HG02981 (cell line): Measurements from ENCODE around the gene CCDC127.
A peak's percentile ranks its signal among the peaks of the same experiment; 100 is the strongest.
"Not testable (repeated sequence)": the region's sequence is repeated elsewhere in the genome, so short reads cannot be mapped to it uniquely, and the experiment has no call there.

Source experiments
- ATAC-seq: cut with Tn5 transposase; IDR thresholded peaks from one replicate; pipeline ENCODE4 v1.9.1; 2021; ENCODE audit warnings: mild to moderate bottlenecking, moderate library complexity; ENCODE audit not compliant: unreplicated experiment

CCDC127 gene

DNA sequence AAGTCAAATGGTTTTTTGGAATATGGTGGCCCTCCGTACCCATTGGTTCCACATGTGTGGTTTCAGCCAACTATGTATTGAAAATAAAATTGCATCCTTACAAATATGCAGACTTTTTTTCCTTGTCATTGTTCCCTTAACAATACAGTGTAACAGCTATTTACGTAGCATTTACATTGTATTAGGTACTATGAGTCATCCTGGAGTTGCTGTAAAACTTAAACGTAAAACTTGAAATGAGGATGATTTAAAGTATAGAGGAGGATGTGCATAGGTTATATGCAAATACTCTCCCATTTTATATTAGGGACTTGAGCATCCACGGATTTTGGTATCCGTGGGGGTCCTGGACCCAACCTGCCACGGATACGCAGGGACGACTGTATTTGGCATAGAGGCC is 16.5 kb upstream of the CCDC127 start:
- ATAC-seq: no peak

DNA sequence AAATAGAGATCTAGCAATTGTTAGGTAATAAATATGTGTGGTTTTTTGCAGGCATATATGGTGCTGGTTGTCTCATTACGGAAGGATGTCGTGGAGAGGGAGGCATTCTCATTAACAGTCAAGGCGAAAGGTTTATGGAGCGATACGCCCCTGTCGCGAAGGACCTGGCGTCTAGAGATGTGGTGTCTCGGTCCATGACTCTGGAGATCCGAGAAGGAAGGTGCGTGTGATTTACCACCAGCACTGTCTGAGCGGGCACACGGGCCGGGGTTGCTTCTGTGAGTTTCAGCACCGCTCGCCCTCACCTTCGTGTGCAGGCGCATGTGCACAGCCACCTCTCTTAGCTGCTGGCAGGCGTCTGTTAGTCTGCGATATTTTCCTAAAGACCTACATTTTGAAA is 15.5 kb upstream of the CCDC127 start:
- not testable (repeated sequence) for ATAC-seq

DNA sequence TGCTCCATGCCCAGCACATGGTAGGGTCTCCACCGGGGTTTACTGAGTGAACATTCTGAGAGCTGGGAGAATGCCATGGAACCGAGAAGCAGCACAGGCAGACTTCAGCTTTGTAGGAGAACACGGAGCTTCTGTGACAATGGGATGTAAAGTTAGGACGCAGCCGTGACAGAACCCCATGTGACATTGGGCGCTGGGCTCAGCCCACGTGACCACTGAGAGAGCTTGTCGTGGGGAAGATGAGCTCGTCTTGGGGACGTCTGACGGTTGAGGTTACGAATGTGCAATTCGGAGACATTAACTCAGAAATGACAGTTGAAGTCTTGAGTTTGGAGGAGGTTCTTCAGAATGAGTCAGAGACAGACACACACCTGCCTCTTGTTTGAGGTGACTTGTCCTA is 13.7 kb upstream of the CCDC127 start:
- no peak for ATAC-seq

DNA sequence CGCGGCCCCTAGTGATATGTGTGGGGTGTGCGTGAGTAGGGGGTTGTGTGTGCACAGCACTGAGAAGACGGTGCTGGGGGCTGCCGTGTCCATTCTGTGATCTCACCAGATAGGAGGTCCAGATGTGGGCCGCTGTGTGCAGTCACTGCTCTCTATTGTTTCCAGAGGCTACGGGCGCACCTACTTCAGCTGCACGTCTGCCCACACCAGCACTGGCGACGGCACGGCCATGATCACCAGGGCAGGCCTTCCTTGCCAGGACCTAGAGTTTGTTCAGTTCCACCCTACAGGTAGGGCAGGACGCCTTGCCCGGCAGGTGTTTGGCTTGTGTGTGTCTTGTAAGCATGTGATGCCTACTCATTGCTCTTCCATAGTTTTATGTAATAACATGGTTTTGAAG is 12.8 kb upstream of the CCDC127 start:
- no peak for ATAC-seq

DNA sequence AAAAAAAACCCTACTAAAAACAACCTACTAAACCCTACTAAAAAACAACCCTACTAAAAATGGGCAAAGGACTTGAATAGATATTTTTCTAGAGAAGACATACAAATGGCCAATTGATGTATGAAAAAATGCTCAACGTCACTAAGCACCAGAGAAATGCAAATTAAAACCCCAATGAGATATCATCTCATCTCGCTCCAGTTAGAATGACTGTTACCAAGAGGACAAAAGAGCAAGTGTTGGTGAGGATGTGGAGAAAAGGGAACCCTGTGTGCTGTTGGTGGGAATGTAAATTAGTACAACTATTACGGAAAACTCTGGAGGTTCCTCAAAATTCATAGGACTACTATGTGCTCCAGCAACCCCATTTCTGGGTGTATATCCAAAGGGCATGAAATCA is 10.9 kb upstream of the CCDC127 start:
- no peak for ATAC-seq

DNA sequence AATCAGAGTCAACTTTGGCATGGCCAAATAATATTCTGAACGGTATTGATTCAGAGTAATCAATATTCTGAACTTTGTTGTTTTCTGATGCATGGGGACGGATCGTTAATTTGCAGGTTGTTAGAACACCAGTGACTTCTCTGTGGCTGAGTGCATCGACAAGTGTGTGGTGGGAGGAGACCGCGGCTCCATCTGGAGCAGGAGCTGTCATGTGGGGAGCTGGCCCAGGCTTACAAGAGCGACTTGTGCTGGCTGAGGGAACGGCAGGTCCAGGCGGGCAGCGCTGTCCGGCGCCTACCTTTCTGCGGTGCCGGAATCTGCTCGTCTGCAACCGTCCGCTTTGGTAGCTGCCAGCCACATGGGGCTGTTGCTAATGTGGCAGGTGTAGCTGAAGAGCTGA is 9.4 kb upstream of the CCDC127 start:
- not testable (repeated sequence) for ATAC-seq

DNA sequence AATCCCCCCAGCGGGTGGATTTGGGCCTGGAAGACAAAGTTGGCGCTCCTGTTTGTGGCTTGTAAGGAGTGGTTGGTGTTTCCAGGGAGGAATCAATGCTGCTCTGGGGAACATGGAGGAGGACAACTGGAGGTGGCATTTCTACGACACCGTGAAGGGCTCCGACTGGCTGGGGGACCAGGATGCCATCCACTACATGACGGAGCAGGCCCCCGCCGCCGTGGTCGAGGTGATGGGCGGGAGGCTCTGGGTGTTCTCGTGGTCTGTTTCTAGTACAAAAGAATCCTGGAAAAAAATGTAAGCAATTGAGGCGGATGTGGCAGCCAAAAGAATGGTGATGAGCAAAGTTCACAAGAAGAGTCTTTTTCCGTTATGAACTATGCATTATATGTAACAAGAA is 7.4 kb upstream of the CCDC127 start:
- no peak for ATAC-seq

DNA sequence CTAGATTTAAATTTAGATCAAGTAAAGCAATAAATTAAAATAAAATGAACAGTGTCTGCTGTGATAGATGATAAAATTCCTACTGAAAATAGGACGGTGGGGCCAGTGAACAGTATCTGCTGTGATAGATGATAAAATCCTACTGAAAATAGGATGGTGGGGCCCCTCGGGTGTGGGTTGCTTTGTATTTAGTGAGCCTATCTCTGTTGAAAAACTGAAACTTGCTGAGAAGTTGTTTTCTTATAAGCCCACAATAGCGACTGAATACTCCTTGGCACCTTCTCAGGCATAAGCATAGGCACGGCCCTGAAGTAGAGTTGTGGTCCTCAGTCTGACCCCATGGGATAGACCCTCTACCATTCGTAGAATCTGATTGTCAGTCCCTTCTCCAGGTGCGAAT is 5.8 kb upstream of the CCDC127 start:
- ATAC-seq: no peak

DNA sequence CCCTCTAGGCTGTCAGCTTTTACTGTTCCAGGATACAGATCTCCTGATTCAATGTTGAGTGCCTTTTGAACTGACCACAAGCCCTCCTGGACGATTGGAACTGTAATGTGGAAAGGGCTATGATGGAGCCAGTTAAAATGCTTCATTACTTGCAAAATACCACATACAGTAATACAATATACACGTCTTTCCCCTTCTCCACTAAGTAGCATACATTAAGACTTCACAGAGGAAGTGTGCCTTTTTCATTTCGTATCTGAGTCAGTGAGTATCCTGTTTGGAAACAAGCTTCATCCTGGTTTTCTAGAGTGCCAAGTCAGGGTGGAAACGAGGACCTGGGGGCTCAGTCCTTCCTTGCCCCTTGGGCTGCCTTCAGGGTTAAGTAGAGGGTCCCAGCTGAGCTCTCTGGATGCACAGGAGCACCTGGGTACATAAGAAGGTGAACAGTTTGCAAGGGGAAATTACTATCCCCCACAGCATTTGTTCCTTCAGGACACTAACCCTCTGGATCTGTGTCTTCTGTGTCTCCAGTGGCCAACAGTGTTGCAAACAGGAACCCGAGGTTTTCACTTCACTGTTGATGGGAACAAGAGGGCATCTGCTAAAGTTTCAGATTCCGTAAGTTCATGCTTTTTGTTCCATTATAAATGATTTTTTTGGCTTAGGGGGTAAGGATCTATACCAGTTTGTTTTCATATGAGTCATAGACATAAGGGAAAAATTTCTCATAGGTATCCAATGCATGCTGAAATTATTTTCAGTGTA is 5.2 kb upstream of the CCDC127 start:
- ATAC-seq: not testable (repeated sequence)

DNA sequence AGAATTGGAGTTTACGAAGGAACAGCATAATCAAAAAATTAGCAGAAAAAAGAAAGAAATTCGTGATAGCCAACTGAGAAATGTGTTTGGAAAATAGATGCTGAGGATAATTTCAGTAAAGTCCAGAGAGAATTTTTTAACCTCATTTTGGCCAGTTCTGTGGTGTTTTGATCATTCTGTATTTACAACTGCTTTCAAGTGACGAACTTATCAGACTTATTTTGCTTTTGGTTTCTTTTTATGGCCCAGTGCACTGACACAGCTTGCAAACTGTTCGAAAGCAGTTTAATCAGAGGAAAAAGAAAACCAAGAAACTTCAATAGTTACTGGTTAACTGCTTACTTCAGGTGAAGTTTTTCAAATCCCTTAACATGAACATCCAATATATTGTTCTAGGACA is 2.0 kb upstream of the CCDC127 start:
- peak; percentile 25 for ATAC-seq

DNA sequence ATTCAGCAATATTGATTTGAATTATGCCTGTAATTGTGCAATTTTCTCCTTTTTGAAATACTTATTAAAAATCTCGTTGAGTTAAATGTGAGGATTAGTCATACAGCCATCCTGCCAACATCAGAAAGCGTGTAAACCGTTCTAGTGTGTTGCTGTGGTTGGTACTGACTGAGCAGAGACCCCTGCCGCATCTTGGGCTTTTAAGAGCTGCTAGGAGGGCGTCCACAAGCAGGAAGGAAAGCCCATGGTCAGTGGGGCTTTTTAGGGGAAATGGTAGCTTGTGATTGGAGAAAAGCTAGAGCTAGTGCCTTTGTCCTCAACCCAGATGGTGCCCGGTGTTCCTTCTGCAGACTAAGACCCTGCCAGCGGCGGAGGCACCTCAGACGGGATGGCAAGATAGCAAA is 1.5 kb upstream of the CCDC127 start:
- ATAC-seq: no peak

DNA sequence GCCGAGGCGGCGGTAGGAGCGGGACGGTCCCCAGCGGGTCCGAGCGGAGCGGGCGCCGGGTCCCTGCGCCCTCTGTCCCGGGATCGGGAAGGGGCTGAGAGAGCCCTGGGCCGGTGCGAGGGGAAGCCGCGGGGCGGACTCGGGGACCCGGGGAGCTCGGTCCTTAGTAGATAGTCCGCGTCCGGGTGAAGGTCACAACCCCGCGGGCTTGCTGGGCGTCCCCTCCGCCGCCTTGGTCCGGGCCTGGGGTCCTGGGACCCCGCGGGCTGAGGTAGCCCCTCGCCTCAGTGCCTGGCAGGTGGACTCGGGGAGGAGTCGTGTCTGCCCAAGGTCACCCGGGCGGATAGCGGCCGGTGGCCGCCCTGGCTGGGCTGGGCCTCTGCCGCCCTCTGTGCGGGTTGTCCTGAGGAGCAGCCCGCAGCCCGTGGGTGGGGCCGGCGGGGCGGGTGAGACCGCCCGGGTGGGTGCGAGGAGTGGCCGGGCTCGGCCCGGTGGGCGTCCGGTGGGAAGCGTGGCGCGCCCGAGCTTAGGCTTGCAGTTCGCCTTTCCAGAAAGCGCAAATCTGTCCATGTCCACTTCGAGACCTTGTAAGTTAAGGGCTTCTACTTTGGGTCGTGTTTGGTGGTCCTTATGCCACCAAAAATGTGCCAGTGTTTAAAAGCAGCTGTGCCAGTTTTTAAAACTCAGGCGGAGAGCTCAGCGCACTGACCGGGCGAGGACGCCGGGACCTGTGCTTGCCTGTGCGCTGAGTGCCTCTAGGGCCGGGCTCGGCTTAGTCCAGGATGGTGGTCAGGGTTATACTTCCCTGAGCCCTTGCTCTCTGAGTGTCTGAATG is 721 bp upstream of the CCDC127 start:
- peak; percentile 18 for ATAC-seq

DNA sequence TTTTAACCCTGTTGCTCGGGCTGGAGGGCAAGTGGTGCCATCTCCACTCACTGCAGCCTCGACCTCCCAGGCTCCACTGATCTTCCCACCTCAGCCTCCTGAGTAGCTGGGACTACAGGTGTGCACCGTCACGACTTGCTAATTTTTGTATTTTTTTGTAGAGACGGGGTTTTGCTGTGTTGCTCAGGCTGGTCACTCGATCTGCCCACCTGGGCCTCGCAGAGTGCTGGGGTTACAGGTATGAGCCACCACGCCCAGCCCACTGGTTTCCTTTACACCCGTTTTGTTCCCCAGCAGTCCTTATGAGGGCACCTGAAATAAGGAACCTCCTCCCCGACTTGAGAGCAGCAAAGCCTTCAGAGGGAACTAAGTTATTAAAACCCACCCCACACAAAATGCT is 1.9 kb downstream of the CCDC127 start:
- ATAC-seq: not testable (repeated sequence)

DNA sequence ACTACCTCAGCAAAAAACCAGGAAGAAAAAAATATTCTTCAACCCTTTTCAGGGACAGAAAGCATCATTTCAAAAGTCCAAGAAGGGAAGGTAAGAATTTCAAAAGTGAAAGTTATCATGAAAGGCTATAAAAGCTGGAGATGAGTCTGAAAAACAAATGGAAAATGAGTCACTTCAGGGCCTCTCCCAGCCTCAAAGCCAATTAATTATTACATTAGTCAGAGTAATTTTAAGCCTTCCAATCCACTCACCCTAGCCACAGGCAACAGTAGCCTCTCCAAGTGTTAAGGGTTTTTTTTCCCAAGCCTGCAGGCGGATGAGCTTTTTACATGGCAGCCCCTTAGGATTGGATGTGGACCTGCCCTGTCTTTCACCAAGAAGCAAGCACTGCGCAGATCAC is 2.7 kb downstream of the CCDC127 start:
- not testable (repeated sequence) for ATAC-seq

DNA sequence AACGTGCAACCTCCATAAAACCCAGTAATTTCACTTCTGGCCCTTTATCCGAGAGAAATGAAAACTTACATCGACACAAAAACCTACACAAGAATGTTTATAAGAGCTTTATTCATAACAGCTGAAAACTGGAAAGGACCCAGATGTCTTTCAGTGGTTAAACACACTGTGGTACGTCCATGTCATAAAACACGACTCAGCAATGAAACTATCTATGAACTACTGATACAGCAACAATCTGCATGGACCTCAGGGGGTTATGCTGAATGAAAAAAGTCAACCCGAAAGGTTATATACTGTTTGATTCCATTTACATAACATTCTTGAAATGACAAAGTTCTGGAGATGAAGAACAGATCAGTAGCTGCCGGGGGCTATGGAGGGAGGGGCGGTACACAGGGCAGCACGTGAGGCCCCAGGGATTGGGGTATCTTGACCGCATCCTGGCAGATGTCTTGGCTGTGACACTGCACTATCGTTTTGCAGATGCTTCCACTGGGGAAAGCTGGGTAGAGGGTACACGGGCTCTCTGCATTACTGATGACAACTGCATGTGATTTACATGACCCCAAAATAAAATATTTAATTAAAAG is 4.1 kb downstream of the CCDC127 start:
- ATAC-seq: no peak

DNA sequence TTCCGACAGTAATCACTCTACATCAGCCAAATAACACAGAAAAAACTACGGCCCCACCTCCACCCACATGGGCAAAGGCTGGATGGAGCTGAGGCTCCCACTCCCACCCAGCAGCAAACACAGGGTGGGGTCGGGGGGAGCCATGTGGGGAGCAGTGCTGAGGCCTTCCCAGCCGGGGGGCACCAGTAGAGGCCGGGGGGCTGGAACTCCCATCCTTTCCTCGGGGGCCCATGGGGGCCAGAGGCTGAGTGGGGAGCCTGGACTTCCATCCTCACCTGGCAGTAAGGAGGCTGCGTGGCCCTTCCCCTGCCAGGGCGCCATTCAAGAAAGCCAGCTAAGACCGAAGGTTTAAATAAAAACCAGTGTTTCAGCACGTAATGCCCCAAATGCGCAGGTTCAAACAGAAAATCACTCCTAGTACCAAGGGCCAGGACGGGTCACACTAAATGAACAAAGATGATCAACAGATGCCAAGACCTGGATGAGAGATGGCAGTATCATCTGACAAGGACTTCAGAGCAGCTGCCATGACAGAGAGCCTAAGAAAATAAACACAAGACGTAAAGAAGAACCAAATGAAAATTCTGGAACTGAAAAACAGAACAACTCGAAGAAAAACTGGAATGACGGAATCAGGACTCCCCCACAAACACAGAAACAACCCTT is 9.4 kb downstream of the CCDC127 start:
- no peak for ATAC-seq

DNA sequence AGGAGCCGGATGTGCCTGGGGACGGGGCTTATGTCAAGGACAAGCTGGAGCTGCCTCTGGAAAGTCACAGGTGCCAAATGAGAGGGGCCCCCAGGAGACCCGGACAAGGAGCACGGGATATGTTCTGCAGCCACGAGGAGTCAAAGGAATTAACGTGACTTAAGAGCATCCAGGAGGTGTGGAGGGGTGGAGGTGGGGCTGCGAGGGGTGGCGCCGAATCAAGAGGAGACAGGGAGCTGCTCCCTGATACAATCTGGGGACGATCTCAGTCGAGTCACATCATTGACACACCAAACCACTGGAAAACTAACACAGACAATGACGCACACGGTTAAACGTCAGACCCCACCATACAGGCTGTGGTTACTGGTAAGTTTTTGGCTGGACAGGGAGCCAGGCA is 10.4 kb downstream of the CCDC127 start:
- ATAC-seq: no peak

DNA sequence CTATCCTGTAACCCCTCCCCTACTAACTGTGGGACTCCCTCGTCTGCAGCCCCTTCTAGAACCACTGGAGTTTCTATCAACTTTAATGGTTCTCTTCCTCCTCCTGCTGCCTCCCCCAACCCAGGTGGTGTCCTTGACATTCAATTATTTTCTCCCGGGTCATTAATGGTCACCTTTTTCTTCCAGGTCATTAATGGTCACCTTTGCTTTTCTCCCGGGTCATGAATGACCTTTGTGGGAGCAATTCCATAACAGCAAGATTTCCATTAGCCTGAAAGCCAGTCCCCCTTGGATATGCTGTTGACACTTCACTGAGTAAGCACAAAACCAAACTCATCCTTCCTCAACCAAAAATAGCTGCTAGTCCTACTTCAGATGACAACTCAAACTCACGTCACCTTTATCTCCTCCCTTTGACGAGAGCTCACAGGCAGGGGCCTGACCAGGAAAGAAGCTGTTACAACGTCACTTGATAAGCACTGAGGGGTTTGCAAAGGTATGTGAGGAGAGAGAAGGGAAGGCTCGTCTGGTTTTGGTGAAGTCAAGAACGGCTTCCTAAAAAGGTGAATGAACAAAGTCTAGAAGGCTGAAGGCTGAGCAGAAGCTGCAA is 10.9 kb downstream of the CCDC127 start:
- ATAC-seq: no peak

DNA sequence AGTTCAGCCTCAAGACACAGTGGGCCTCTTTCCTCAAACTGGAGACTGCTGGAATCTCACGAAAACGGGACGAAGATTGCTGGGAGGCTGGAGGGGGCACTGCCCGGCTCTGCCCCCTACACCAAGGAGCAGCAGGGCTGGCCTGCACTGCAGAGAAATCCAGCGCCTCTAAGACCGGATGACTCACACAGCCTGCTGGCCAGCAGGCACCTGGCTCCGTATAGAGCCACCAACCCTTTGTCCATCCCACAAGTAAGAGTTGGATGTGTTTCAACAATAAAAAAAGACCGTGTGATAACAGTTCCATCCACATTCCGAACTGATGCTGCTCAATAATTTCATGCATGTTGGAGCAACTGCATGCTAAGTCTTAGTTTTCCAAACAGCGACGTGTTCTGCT is 11.5 kb downstream of the CCDC127 start:
- ATAC-seq: no peak

DNA sequence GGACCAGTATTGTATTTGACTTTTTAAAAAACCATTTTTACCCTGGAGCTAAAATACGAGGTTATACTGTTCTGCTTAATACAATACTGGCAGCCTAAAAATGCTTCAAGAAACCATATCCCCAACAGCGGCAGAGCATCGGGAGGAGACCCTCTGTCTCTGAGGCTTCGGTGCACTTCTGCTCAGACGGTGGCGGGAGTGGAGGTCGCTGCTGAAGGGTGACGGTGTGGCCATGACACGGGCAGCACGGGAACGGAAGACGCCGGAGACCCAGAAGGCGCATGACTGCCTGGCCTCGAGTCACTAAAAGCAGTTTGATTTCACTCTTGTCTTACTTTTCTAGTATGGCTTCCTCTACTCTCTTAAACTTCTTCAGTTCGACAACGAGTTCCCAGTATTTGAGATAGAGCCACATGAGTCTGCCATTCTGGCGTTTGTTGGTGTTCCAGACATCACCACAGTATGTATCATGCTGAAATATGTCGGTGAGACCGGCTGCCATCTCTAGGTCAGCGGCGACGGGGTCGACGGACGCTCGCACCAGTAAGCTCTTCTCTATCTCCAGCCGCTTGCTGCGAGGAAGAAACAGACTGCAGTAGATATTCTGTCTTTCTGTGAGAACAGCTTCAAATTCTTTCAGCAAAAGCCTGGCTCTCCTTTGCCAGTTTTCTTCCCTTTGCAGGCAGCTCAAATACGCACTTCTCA is 12.8 kb downstream of the CCDC127 start:
- ATAC-seq: no peak
